Tibial nerve (tissue), 4 donors: Measurements from ENCODE around the gene KRT79. TPM values are rescaled to one million over a fixed set of nuclear protein-coding genes. Genes with fewer than 3 reads are reported as not detected.

Experiments used
- DNase-seq, 2 donors: peaks; one replicate each; pipeline ENCODE4 v3.0.0-alpha.2; 2019; ENCODE audit warnings: low spot score in 2 of 2
- H3K27ac ChIP-seq, 4 donors: fragments of 200-600 bp; sonication (generic) in 3 of 4; one replicate each; pipeline ENCODE4 v1.5.1; 2017 to 2019; ENCODE audit warnings: mild to moderate bottlenecking in 1 of 4
- H3K27me3 ChIP-seq, 2 donors: fragments of 200-600 bp; sonication (generic) in 1 of 2; one replicate each; pipeline versions ENCODE4 v1.5.1 to v1.6.0; 2017 to 2019
- H3K36me3 ChIP-seq, 3 donors: fragments of 200-600 bp; sonication (generic); one replicate each; pipeline ENCODE4 v1.5.1; 2018 to 2019
- H3K4me1 ChIP-seq, 4 donors: fragments of 200-600 bp; sonication (generic) in 3 of 4; one replicate each; pipeline ENCODE4 v1.5.1; 2017 to 2019
- H3K4me3 ChIP-seq, 4 donors: fragments of 200-600 bp; sonication (generic) in 3 of 4; one replicate each; pipeline ENCODE4 v1.5.1; 2017 to 2019; ENCODE audit warnings: mild to moderate bottlenecking in 1 of 4, moderate library complexity in 1 of 4
- H3K9me3 ChIP-seq, 4 donors: fragments of 200-600 bp; sonication (generic) in 3 of 4; one replicate each; pipeline ENCODE4 v1.5.1; 2017 to 2019
- EP300 ChIP-seq, 2 donors: sonication (generic); formaldehyde crosslinking; IDR thresholded peaks; one replicate each; pipeline ENCODE4 v1.6.1; 2017; ENCODE audit warnings: antibody characterized with exemption in 2 of 2, mild to moderate bottlenecking in 1 of 2
- POLR2A ChIP-seq, 2 donors: fragments of 450-650 bp; IDR thresholded peaks; one replicate each; pipeline ENCODE4 v1.6.1; 2017; ENCODE audit warnings: antibody characterized with exemption in 2 of 2, mild to moderate bottlenecking in 2 of 2, moderate library complexity in 2 of 2
- WGBS, 2 donors: methylation state at CpG; one replicate each; pipeline ENCODE4 v1.1.5; 2018; 5-methylcytosine and 5-hydroxymethylcytosine counted together
- total RNA-seq, 4 donors: library from RNA; depleted of rRNA; stranded (reverse); fragments of >200 nt; gene quantifications; one replicate each; pipeline ENCODE4 v1.1.0, GENCODE V29; 2016
- TF ChIP-seq, protein P1 (sequence below), 5 experiments: fragments of 200-600 bp in 3 of 5; fragments of 450-650 bp in 2 of 5; sonication (generic) in 3 of 5; IDR thresholded peaks; one replicate each; pipeline ENCODE4 v1.5.1; 2016 to 2019; ENCODE audit warnings: antibody characterized with exemption in 5 of 5, mild to moderate bottlenecking in 3 of 5, moderate library complexity in 2 of 5

The KRT79 gene
- total RNA-seq, 4 donors from 2014 or later: 3.9 TPM; not detected in 3

DNA sequence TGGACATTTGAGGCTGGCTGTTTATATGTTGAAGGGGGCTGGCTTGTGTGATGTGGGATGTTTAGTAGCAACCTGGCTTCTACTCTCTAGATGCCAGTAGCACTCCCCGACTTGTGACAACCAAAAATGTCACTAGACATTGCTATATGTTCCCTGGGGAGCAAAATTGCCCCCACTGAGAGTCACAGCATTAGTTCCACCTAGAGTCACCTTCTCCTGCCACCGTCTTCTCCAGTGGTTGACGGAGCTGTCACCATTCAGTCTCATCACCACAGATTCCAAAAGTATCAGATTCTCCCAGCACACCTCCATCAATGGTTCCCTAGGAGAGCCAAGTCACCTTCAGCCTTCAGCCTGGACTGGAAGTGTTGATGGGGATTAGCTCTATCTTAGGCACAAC is 49.2 kb downstream of the KRT79 start:
- WGBS, 2 donors: 82 to 89% methylated on average over 3 of the region's 3 CpGs
- no peaks in the 10 kb centered on the region for H3K36me3 ChIP-seq
- no peak overlapping the region for H3K4me3 ChIP-seq
- H3K4me1 ChIP-seq: peaks cover 0 to 3% (median 0%) of the 10 kb centered on the region in 4 donors
- no peak for TF ChIP-seq EP300 (IDR thresholded peaks at IDR 0.05)
- TF ChIP-seq, protein P1, sequence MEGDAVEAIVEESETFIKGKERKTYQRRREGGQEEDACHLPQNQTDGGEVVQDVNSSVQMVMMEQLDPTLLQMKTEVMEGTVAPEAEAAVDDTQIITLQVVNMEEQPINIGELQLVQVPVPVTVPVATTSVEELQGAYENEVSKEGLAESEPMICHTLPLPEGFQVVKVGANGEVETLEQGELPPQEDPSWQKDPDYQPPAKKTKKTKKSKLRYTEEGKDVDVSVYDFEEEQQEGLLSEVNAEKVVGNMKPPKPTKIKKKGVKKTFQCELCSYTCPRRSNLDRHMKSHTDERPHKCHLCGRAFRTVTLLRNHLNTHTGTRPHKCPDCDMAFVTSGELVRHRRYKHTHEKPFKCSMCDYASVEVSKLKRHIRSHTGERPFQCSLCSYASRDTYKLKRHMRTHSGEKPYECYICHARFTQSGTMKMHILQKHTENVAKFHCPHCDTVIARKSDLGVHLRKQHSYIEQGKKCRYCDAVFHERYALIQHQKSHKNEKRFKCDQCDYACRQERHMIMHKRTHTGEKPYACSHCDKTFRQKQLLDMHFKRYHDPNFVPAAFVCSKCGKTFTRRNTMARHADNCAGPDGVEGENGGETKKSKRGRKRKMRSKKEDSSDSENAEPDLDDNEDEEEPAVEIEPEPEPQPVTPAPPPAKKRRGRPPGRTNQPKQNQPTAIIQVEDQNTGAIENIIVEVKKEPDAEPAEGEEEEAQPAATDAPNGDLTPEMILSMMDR (IDR thresholded peaks at IDR 0.05): no peak
- H3K9me3 ChIP-seq: no peaks in the 10 kb centered on the region
- no peak for DNase-seq
- H3K27ac ChIP-seq: no peak overlapping the region
- peaks cover 0 to 16% of the 10 kb centered on the region in 2 donors for H3K27me3 ChIP-seq

DNA sequence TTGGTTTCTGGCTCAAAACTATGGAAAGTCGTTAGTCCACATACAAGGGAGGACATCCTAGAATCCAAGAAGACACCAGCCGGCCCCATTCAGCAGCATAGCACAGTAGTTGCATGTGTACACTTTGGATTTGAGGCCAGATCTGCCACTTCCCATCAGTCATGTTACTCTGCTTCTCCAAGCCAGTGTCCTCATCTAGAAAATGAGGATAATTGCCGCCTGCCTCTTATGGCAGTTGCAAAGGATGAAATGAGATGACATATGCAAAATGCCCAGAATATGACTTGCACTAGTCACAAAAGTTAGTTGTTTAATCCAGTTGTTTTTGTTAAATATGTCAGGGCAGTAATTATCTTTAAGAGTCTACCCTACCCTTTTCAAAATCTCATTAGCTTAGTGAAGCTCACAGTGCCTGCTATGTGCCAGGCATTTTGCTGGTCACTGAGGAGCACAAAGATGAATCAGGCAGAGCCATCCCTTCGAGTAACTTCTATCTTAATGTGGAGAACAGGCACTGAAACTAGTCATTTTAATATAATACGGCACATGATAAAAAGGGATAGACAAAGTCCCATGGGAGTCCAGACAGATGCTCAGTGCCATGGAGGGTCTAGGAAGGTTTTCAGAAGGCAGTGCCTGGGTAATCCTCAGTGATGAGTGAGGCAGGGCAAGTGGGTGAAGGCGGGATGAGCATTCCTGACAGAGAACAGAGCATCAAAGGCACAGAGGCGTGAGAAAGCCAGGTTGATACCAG is 50.4 kb downstream of the KRT79 start:
- Histone ChIP-seq H3K9me3 (no peaks in the 10 kb centered on the region), H3K27ac (no peak overlapping the region), H3K4me3 (no peak overlapping the region), H3K4me1 (no peaks in the 10 kb centered on the region), H3K27me3 (peaks cover 0 to 10% of the 10 kb centered on the region in 2 donors), H3K36me3 (no peaks in the 10 kb centered on the region)
- TF ChIP-seq POLR2A (IDR thresholded peaks at IDR 0.05) (no peak), EP300 (IDR thresholded peaks at IDR 0.05) (no peak)
- TF ChIP-seq, protein P1 (IDR thresholded peaks at IDR 0.05): no peak
- no peak for DNase-seq
- 77 to 83% methylated on average over 7 of the region's 7 CpGs for WGBS, 2 donors

DNA sequence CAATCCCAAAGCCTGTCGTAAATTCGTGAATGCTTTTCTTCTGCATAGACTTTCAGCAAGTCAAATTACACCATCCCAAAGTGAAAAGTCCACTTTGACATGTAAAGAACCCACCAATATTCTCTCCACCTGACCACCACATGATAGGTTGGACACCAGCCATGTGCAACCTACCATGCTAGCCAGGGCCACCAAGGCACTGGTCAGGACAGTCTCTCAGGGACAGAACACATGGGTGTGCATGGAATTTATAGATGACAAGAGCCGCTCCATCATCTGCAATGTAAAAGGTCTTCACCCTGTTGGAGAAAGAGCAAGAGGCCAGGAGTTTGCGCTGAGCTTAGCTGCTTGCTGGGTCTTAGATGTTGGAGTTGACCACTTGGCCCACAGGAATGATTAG is 51.6 kb downstream of the KRT79 start:
- Histone ChIP-seq H3K27ac (no peak overlapping the region), H3K4me1 (no peaks in the 10 kb centered on the region), H3K36me3 (no peaks in the 10 kb centered on the region), H3K9me3 (no peaks in the 10 kb centered on the region), H3K27me3 (peaks cover 0 to 6% of the 10 kb centered on the region in 2 donors), H3K4me3 (no peak overlapping the region)
- 92 to 98% methylated on average over 4 of the region's 4 CpGs for WGBS, 2 donors
- no peak for TF ChIP-seq EP300 (IDR thresholded peaks at IDR 0.05)
- no peak for TF ChIP-seq POLR2A (IDR thresholded peaks at IDR 0.05)
- TF ChIP-seq, protein P1 (IDR thresholded peaks at IDR 0.05): no peak
- no peak for DNase-seq

DNA sequence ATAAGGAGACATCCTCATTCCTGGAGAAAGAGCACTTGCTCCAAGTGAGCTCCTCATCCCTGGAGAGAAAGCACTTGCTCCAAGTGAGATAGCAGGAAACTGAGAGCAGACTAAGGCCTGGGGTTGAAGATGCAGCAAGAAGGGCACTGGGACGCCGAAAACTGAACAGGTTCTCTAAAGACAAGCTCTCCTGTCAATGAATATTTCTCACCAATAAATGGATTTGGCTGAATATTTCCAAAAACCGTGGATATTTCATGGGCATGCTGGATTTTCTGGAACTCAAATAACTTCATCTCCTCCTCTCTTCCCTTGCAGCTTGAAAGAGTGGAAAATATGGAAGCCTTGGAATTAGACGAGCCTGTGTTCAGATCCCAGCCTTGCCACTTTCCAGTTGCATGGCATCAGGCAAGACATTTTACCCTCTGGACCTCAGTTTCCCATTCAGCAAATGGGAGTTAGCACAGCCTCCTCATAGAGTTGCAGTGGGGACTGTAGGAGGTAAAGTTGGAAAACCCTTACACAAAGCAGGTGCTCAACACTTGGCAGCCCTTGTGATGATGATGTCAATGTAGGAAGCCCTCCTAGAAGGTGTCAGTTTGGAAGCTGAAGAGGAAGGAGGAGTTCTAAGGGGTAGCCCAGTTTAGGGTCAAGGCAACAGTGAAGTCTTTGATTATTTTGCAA is 52.6 kb downstream of the KRT79 start:
- no peak overlapping the region for H3K4me3 ChIP-seq
- peaks cover 0 to 6% of the 10 kb centered on the region in 2 donors for H3K27me3 ChIP-seq
- H3K36me3 ChIP-seq: no peaks in the 10 kb centered on the region
- no peak overlapping the region for H3K27ac ChIP-seq
- TF ChIP-seq POLR2A (IDR thresholded peaks at IDR 0.05) (no peak), EP300 (IDR thresholded peaks at IDR 0.05) (no peak)
- TF ChIP-seq, protein P1 (IDR thresholded peaks at IDR 0.05): no peak
- no peaks in the 10 kb centered on the region for H3K9me3 ChIP-seq
- WGBS, 2 donors: 75 to 77% methylated on average over 4 of the region's 4 CpGs
- DNase-seq: no peak
- no peaks in the 10 kb centered on the region for H3K4me1 ChIP-seq

DNA sequence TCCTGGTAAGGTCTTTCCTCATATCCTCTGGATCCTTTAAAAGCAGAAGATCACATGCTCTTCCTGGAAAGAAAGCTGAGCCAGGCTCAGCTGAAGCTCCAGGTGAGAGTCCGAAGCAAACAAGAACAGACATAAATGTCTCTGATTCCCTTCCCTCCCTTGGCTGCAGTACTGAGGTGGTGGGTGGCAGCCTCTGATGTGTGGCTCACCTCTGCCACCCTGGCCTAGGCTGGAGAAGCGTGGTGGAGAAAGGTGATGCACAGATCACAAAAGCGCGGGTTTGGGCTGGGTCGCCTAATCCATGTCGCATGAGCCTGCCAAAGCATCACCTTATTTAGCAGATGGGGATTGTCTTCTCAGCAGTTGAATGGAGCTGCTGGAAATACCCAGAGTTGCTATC is 54.2 kb downstream of the KRT79 start:
- Histone ChIP-seq H3K27me3 (peaks cover 0 to 6% of the 10 kb centered on the region in 2 donors), H3K36me3 (no peaks in the 10 kb centered on the region), H3K4me3 (no peak overlapping the region), H3K4me1 (no peaks in the 10 kb centered on the region), H3K27ac (no peak overlapping the region), H3K9me3 (no peaks in the 10 kb centered on the region)
- 87 to 89% methylated on average over 6 of the region's 6 CpGs for WGBS, 2 donors
- no peak for DNase-seq
- no peak for TF ChIP-seq EP300 (IDR thresholded peaks at IDR 0.05)
- TF ChIP-seq, protein P1 (IDR thresholded peaks at IDR 0.05): no peak
- TF ChIP-seq POLR2A (IDR thresholded peaks at IDR 0.05): no peak
